OCI-LY7 (cell line): ENCODE data around the gene ZNF436. TPM values are rescaled to one million over a fixed set of nuclear protein-coding genes. Genes with fewer than 3 reads are reported as not detected.

Experiments
- BruUV-seq: library from RNA; stranded (reverse); fragments of 400-500 nt; replicated peaks from 2 replicates; lab custom pipeline; 2021; lab: Mats Ljungman, UMichigan
- CTCF ChIA-PET: fragments of 300-600 bp; sonication (Branson Sonifier 250); formaldehyde crosslinking; loops from one replicate; lab custom pipeline; 2022; ENCODE audit warnings: antibody characterized with exemption; ENCODE audit not compliant: unreplicated experiment; lab: Charles Lee
- POLR2A ChIA-PET: fragments of 300-600 bp; sonication (Branson Sonifier 250); formaldehyde crosslinking; loops from one replicate; lab custom pipeline; 2022; ENCODE audit warnings: antibody characterized with exemption; lab: Charles Lee
- DNase-seq: peaks from one replicate; pipeline ENCODE4 v3.0.0-alpha.2; 2015; ENCODE audit warnings: low spot score
- H2AFZ ChIP-seq: fragments of 200-600 bp; sonication (generic), shearing (Covaris generic); 2 replicates; pipeline ENCODE4 v1.6.1; 2014; ENCODE audit warnings: mild to moderate bottlenecking, antibody characterized with exemption, low read length, moderate library complexity
- H3K27ac ChIP-seq: fragments of 200-600 bp; sonication (generic); 2 replicates; pipeline ENCODE4 v1.5.1; 2014; ENCODE audit warnings: mixed run types, low read depth, mild to moderate bottlenecking, moderate library complexity, low read length, inconsistent platforms; ENCODE audit not compliant: poor library complexity, severe bottlenecking
- H3K36me3 ChIP-seq: fragments of 200-600 bp; sonication (generic); 2 replicates; pipeline ENCODE4 v1.6.1; 2014; ENCODE audit warnings: mild to moderate bottlenecking, antibody characterized with exemption, low read length, moderate library complexity, mixed read lengths; ENCODE audit not compliant: insufficient read depth
- H3K4me1 ChIP-seq: fragments of 200-600 bp; sonication (generic); 2 replicates; pipeline ENCODE4 v1.5.1; 2014; ENCODE audit warnings: mild to moderate bottlenecking, low read length; ENCODE audit not compliant: insufficient read depth, poor library complexity, severe bottlenecking
- H3K4me2 ChIP-seq: fragments of 200-600 bp; sonication (generic); 2 replicates; pipeline ENCODE4 v1.6.1; 2014; ENCODE audit warnings: mild to moderate bottlenecking, low read length
- H3K4me3 ChIP-seq: fragments of 200-600 bp; sonication (generic); 2 replicates; pipeline ENCODE4 v1.5.1; 2014; ENCODE audit warnings: mild to moderate bottlenecking, low read depth, low read length; ENCODE audit not compliant: poor library complexity, severe bottlenecking
- H3K79me2 ChIP-seq: fragments of 200-600 bp; sonication (generic); 2 replicates; pipeline ENCODE4 v1.6.1; 2016; ENCODE audit warnings: low read depth, mild to moderate bottlenecking, low read length, moderate library complexity, mixed read lengths; ENCODE audit not compliant: insufficient read depth
- H3K9me2 ChIP-seq: fragments of 200-600 bp; sonication (generic); 2 replicates; pipeline ENCODE4 v1.6.1; 2016; ENCODE audit warnings: mild to moderate bottlenecking, low read length, mixed read lengths; ENCODE audit not compliant: insufficient read depth
- H3K9me3 ChIP-seq: fragments of 200-600 bp; sonication (generic); 2 replicates; pipeline ENCODE4 v1.6.1; 2014; ENCODE audit warnings: mild to moderate bottlenecking, mixed run types, low read length, mixed read lengths
- H4K20me1 ChIP-seq: fragments of 200-600 bp; sonication (generic); 2 replicates; pipeline ENCODE4 v1.6.1; 2014; ENCODE audit warnings: mild to moderate bottlenecking, antibody characterized with exemption, low read length, moderate library complexity, mixed read lengths; ENCODE audit not compliant: insufficient read depth
- CTCF ChIP-seq: fragments of 200-600 bp; sonication (generic); conservative IDR thresholded peaks from 2 replicates; pipeline ENCODE4 v1.5.1; 2014; ENCODE audit warnings: mild to moderate bottlenecking, antibody characterized with exemption, low read length, moderate library complexity, mixed read lengths
- EZH2phosphoT487 ChIP-seq: fragments of 200-600 bp; sonication (generic); IDR thresholded peaks from 2 replicates; pipeline ENCODE4 v1.6.1; 2018; ENCODE audit warnings: low read depth, borderline replicate concordance, mild to moderate bottlenecking, mixed run types, antibody characterized with exemption, low read length, moderate library complexity, mixed read lengths
- intact Hi-C: fragments of 100-400 bp; cut with micrococcal nuclease; formaldehyde crosslinking; loops from one replicate; pipeline ENCODE4 v1.10.0; 2022; ENCODE audit not compliant: unreplicated experiment
- total RNA-seq, 2 experiments: library from RNA; depleted of rRNA in 1 of 2; stranded (reverse); fragments of >200 nt in 1 of 2; shearing (Covaris generic) in 1 of 2; gene quantifications; 2 replicates each; pipeline ENCODE4 v1.2.3, GENCODE V29; 2014 to 2022

The ZNF436 gene
- total RNA-seq, 2 experiments from 2014 or later, result 5.0 to 7.6 TPM

- no peak overlapping the region for H3K4me3 ChIP-seq
- no peak overlapping the region for H2AFZ ChIP-seq
- no peaks in the 10 kb centered on the region for H3K9me2 ChIP-seq
- H3K36me3 ChIP-seq, result no peaks in the 10 kb centered on the region
- H3K79me2 ChIP-seq, result no peaks in the 10 kb centered on the region
- intact Hi-C loops, result loop anchor here (5.0 to 10.0 kb wide), 2 partner anchors 68 to 111 kb away; no protein-coding TSS in a partner anchor
- no peaks in the 10 kb centered on the region for H4K20me1 ChIP-seq
- H3K27ac ChIP-seq, result no peak overlapping the region
- no TSS peak for BruUV-seq
- no peak overlapping the region for H3K4me2 ChIP-seq
- no peak for DNase-seq
- POLR2A ChIA-PET, result interaction anchor here (0.6 to 1.1 kb wide), 2 partner anchors 35 to 284 kb away, joined by 3 to 4 read pairs; no protein-coding TSS in a partner anchor
- CTCF ChIA-PET, result interaction anchor here (1.0 kb wide), 1 partner anchor 35 kb away, joined by 6 read pairs; no protein-coding TSS in a partner anchor
- TF ChIP-seq EZH2phosphoT487 (no peak), CTCF (no peak)
- peaks cover 5% of the 10 kb centered on the region for H3K4me1 ChIP-seq
- no peaks in the 10 kb centered on the region for H3K9me3 ChIP-seq
Measured at GRCh38 chr1:23403038-23403336, 33.4 kb upstream of the ZNF436 start.

- Histone ChIP-seq H3K27ac (no peak overlapping the region), H3K79me2 (no peaks in the 10 kb centered on the region), H3K4me2 (no peak overlapping the region), H3K9me2 (no peaks in the 10 kb centered on the region), H3K36me3 (no peaks in the 10 kb centered on the region), H3K4me1 (peaks cover 5% of the 10 kb centered on the region), H3K4me3 (no peak overlapping the region), H3K9me3 (no peaks in the 10 kb centered on the region), H4K20me1 (no peaks in the 10 kb centered on the region), H2AFZ (no peak overlapping the region)
- no TSS peak for BruUV-seq
- no peak for DNase-seq
- CTCF ChIA-PET, result no interaction called here
- no peak for TF ChIP-seq CTCF
- no peak for TF ChIP-seq EZH2phosphoT487
- intact Hi-C loops, result loop anchor here (5.0 to 10.0 kb wide), 2 partner anchors 68 to 110 kb away; no protein-coding TSS in a partner anchor
- POLR2A ChIA-PET, result interaction anchor here (0.6 kb wide), 2 partner anchors 58 to 118 kb away, joined by 4 read pairs; partner anchors contain the start of gene HNRNPR
Measured at GRCh38 chr1:23402286-23403037, 32.8 kb upstream of the ZNF436 start.

- no peak overlapping the region for H2AFZ ChIP-seq
- H4K20me1 ChIP-seq, result no peaks in the 10 kb centered on the region
- no peaks in the 10 kb centered on the region for H3K9me3 ChIP-seq
- ChIA-PET POLR2A (no interaction called here), CTCF (no interaction called here)
- H3K27ac ChIP-seq, result no peak overlapping the region
- H3K36me3 ChIP-seq, result no peaks in the 10 kb centered on the region
- no peak for DNase-seq
- no peaks in the 10 kb centered on the region for H3K79me2 ChIP-seq
- peaks cover 5% of the 10 kb centered on the region for H3K4me1 ChIP-seq
- H3K4me3 ChIP-seq, result no peak overlapping the region
- no peak overlapping the region for H3K4me2 ChIP-seq
- TF ChIP-seq CTCF, result no peak
- no peak for TF ChIP-seq EZH2phosphoT487
- BruUV-seq, result no TSS peak
- H3K9me2 ChIP-seq, result no peaks in the 10 kb centered on the region
- intact Hi-C loops, result loop anchor here (5.0 to 10.0 kb wide), 2 partner anchors 67 to 109 kb away; no protein-coding TSS in a partner anchor
Measured at GRCh38 chr1:23401313-23401712, 31.7 kb upstream of the ZNF436 start.
